ENCODE measurements around the gene HJV.

GRCh38 chr1:145977016-145977415, 44.5 kb downstream of the HJV start:
- TF ChIP-seq POLR2A (IDR thresholded peaks at IDR 0.05; ENCODE audit: low read depth, low read length) (no peak), POLR2AphosphoS5 (IDR thresholded peaks at IDR 0.05; ENCODE audit: low read depth, low read length) (no peak), TAF1 (IDR thresholded peaks at IDR 0.05; ENCODE audit: borderline replicate concordance, low read depth, low read length) (no peak)
